Fibroblast of the aortic adventitia (primary cell): ENCODE results near the gene PGAM5. TPM values are rescaled to one million over a fixed set of nuclear protein-coding genes. Genes with fewer than 3 reads are reported as not detected.

Experiments used
- DNase-seq: peaks from one replicate; pipeline ENCODE4 v3.0.0-alpha.2; 2010; ENCODE audit warnings: low read depth
- H3K4me3 ChIP-seq: 2 replicates; pipeline ENCODE4 v1.5.1; 2011; ENCODE audit warnings: low read depth, mild to moderate bottlenecking, control low read depth, low read length, moderate library complexity
- total RNA-seq: library from RNA; depleted of rRNA; stranded (reverse); fragments of >200 nt; gene quantifications from 2 replicates; pipeline ENCODE4 v1.2.3, GENCODE V29; 2012; ENCODE audit warnings: low replicate concordance
- TF ChIP-seq, protein P1 (sequence below): IDR thresholded peaks from 2 replicates; pipeline ENCODE4 v1.5.1; 2011; ENCODE audit warnings: mild to moderate bottlenecking, low read length, control low read depth, inconsistent platforms; ENCODE audit not compliant: insufficient read depth

The PGAM5 gene
- total RNA-seq, 1 donor: 22.4 TPM

DNA sequence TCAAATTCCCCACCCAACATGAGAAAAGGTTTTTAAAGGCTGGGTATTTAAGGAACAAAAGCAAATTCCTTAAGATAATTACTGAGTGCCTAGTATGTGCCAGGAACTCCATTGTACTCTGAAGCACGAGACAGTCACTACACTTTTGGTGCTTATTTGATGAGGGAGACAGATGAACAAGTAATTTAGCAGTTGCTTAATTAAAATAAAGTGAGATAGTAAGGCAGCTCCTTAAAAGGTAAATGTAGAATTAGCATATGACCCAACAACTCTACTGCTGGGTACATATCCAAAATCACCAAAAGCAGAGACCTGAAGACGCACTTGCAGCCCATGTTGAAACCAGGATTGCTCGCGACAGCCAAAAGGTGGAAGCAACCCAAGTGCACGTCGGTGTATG lies 44.8 kb upstream of the PGAM5 start:
- no peak for DNase-seq

DNA sequence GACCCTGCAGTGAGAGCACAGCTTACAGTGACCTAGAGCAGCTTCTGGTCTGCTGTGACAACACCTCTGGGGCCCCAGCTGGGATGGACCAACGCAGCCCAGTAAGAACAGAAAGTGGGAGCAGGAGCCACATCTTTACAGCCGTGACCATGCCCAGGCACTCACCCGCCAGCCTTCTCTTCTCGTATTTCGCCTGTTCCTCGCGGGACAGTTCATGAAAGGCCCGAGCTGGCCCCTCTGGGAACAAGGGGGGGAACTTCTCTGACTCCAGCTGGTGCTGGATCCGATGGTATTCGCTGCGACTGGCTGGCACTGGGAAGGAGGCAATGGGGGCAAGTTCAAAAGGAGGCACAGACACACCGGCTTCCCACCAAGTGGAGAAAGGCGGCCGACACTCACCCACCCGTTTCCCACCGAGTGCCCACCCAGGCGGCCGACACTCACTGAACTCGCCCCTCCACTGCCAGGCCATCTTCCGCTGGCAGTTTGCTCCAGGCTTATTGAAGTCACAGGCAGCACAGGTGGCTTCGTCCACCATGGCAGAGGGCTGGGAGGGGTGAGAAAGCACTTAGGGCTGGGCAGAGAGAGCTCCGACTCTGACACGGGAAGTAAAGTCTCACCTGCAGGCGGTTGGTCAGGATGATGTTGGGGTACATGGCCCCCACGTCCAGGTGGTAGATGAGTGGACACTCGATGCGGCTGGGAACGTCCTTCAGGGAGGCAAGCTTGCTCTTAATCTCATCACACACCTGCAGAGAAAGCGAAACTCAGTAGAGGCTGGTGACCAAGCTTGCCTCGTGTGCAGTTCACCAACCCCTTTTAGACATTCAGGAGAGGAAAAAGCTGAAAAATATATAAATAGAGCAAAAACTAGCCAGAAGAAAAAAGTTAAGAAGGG lies 42.2 kb upstream of the PGAM5 start:
- H3K4me3 ChIP-seq: no peak overlapping the region
- no peak for DNase-seq
- TF ChIP-seq, protein P1, sequence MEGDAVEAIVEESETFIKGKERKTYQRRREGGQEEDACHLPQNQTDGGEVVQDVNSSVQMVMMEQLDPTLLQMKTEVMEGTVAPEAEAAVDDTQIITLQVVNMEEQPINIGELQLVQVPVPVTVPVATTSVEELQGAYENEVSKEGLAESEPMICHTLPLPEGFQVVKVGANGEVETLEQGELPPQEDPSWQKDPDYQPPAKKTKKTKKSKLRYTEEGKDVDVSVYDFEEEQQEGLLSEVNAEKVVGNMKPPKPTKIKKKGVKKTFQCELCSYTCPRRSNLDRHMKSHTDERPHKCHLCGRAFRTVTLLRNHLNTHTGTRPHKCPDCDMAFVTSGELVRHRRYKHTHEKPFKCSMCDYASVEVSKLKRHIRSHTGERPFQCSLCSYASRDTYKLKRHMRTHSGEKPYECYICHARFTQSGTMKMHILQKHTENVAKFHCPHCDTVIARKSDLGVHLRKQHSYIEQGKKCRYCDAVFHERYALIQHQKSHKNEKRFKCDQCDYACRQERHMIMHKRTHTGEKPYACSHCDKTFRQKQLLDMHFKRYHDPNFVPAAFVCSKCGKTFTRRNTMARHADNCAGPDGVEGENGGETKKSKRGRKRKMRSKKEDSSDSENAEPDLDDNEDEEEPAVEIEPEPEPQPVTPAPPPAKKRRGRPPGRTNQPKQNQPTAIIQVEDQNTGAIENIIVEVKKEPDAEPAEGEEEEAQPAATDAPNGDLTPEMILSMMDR: no peak

More for the DNA sequence above, 44.8 kb upstream of the PGAM5 start:
- TF ChIP-seq, protein P1: no peak
- no peak overlapping the region for H3K4me3 ChIP-seq

DNA sequence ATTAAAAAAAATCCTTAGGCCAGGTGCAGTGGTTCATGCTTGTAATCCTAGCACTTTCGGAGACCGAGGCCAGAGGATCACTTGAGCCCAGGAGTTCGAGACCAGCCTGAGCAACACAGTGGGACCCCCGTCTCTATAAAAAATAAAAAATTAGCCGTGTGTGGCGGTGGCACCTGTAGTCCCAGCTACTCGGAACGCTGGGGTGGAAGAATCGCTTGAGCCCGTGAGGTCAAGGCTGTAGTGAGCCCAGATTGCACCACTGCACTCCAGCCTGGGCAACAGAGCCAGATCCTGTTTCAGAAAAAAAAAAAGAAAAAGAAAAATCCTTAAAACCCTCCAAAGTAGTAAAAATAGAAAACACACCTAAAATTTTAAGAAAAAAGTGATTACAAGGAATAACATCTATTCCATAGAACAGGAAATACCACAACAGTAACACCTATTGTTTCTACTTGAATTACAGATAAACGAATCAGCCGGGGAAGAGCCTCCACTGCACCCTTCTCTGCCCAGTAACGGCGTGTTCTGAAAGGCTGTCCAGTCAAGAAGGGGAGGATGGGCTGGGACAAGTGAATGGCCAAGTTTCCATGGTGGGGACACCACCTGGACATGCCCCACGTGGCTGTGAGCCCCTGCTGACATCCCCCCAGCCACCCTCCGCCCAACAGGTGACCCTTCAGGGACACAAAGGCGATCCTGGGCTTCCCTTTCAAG lies 41.3 kb upstream of the PGAM5 start:
- TF ChIP-seq, protein P1: no peak
- no peak for DNase-seq
- H3K4me3 ChIP-seq: no peak overlapping the region

DNA sequence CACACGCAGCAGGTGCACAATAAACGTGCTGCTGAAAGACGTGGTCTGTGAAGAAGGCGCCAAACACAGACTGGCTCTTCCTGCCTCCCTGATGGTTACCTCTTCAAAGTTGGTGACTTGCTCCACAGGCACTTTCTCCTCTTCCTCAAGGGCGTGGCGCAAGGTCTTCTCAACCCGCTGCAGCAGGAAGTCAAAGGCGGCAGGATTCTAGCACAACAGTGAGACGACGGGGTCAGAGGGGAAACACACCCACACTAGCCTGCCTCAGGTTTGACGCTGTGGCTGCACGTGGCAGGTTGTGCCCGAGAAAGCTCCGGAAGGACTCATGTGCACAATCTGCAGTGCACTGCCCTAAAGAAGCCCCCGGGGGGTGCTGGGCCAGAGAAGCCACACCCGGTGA lies 38.5 kb upstream of the PGAM5 start:
- TF ChIP-seq, protein P1: no peak
- no peak overlapping the region for H3K4me3 ChIP-seq
- DNase-seq: no peak

DNA sequence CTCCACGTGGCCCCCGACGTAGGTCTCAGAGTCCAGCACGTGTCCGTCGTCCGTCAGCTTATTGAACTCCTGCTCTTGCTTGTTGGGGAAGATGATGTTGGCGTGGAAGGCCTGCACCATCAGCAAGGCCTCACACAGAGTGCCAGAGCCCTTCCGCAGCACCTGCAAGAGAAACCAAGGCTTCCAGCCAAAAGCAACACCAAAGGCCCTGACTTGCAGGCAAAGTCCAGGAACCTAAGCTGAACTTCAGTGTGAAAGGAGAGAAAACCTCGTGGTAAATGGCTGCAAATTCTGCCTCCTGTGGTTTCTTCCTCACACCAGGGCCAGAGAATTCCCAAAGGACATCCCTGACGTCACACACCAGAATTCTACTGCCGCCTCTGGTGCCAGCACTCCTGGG lies 38.0 kb upstream of the PGAM5 start:
- no peak overlapping the region for H3K4me3 ChIP-seq
- DNase-seq: no peak
- TF ChIP-seq, protein P1: no peak

DNA sequence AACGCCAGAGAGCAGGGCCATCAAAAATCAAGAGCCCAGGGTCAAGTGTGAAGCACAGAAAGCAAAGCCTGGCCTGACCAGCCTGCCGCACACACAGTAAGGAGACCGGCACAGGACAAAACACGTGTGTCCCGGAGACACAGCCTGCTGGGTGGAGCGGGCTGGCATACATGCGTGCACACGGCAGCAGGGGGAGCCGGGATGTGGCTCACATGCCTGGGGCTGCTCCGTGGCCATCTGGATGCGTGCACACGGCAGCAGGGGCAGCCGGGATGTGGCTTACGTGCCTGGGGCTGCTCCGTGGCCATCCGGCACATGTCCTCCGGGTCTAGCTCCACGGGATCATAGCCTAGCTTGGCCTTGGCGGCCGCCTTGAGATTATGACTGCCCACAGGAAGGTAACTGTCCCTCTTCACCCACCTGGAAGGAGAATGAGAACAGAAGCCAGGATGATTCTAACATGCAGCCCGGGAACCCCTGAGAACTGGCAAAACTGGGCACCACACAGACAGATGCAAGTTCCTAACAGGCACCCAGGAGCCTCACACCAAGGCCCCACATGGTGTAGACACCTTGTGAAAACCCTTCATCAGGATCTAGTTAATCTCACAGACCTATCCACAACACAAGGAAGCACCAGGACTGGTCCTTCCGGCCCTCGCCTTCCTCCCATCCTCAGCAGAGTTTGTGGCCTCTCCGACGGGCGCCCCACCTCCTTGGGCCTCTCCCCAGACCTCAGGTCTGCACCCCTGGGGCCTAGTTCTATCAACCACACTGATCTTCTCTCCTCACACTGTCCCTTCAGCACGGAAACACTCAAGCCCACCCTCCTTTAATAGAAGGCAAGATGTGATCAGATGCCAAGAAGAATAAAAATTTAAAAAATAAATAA lies 37.1 kb upstream of the PGAM5 start:
- no peak for DNase-seq
- TF ChIP-seq, protein P1: no peak
- H3K4me3 ChIP-seq: no peak overlapping the region
